Natural killer cell (primary cell): ENCODE measurements around the gene SCGB1D1. TPM values are rescaled to one million over a fixed set of nuclear protein-coding genes. Genes with fewer than 3 reads are reported as not detected.

Experiments used
- ATAC-seq, 3 donors: fragments of 150-1000 bp in 2 of 3; fragments of 200-7000 bp in 1 of 3; cut with Tn5 transposase; 1 replicate in 1 of 3; 2 replicates in 2 of 3; pipeline ENCODE4 v1.10.0; 2021; ENCODE audit warnings: mild to moderate bottlenecking in 2 of 3, moderate library complexity in 2 of 3
- DNase-seq, 2 donors: peaks; one replicate each; pipeline versions ENCODE4 v3.0.0 to v3.0.0-alpha.2; 2013 to 2021; ENCODE audit warnings: mixed read lengths in 1 of 2
- H3K27ac ChIP-seq: one replicate; pipeline ENCODE4 v1.5.1; 2013; ENCODE audit warnings: mild to moderate bottlenecking, low read length
- H3K27me3 ChIP-seq: one replicate; pipeline ENCODE4 v1.6.1; 2013; ENCODE audit warnings: low read length; ENCODE audit not compliant: control insufficient read depth, insufficient read depth
- H3K36me3 ChIP-seq: one replicate; pipeline ENCODE4 v1.6.1; 2013; ENCODE audit warnings: low read length; ENCODE audit not compliant: control insufficient read depth, insufficient read depth
- H3K4me1 ChIP-seq: one replicate; pipeline ENCODE4 v1.6.1; 2013; ENCODE audit warnings: low read length; ENCODE audit not compliant: control insufficient read depth, insufficient read depth
- H3K4me3 ChIP-seq: one replicate; pipeline ENCODE4 v1.5.1; 2013; ENCODE audit warnings: low read length
- H3K9me3 ChIP-seq: one replicate; pipeline ENCODE4 v1.6.1; 2013; ENCODE audit warnings: low read length; ENCODE audit not compliant: control insufficient read depth, insufficient read depth
- H3K27ac Mint-ChIP-seq, 2 donors: one replicate each; pipeline ENCODE4 v1.8.0; 2022; ENCODE audit warnings: mild to moderate bottlenecking in 2 of 2, mixed read lengths in 2 of 2, moderate library complexity in 1 of 2
- H3K27me3 Mint-ChIP-seq, 2 donors: one replicate each; pipeline ENCODE4 v1.8.0; 2022; ENCODE audit warnings: low read depth in 2 of 2, mixed read lengths in 2 of 2
- H3K36me3 Mint-ChIP-seq: one replicate; pipeline ENCODE4 v1.8.0; 2022; ENCODE audit warnings: mixed read lengths
- H3K4me1 Mint-ChIP-seq, 2 donors: one replicate each; pipeline ENCODE4 v1.8.0; 2022; ENCODE audit warnings: mixed read lengths in 2 of 2
- H3K4me3 Mint-ChIP-seq: one replicate; pipeline ENCODE4 v1.8.0; 2022; ENCODE audit warnings: mild to moderate bottlenecking, moderate library complexity, mixed read lengths
- H3K9me3 Mint-ChIP-seq, 2 donors: one replicate each; pipeline ENCODE4 v1.8.0; 2022; ENCODE audit warnings: mixed read lengths in 2 of 2
- WGBS: methylation state at CpG from one replicate; pipeline ENCODE4 v1.1.7; 2013; ENCODE audit warnings: missing lambda C conversion rate; ENCODE audit not compliant: insufficient coverage; 5-methylcytosine and 5-hydroxymethylcytosine counted together
- intact Hi-C: fragments of 100-400 bp; cut with micrococcal nuclease; formaldehyde crosslinking; loops from one replicate; pipeline ENCODE4 v1.14.2; 2022
- total RNA-seq, 4 donors: library from RNA; stranded (reverse); fragments of 120-200 nt in 1 of 4; gene quantifications; one replicate each; pipeline versions ENCODE4 v1.2.3 to v1.2.4, GENCODE V29; 2013 to 2022
- TF ChIP-seq, protein P1 (sequence below): fragments of 200-600 bp; IDR thresholded peaks from one replicate; pipeline ENCODE4 v1.8.0; 2022; ENCODE audit warnings: antibody characterized with exemption

Gene SCGB1D1
- total RNA-seq, 3 donors from 2014 or later (not counting 1 experiment from before 2014, with no cell fraction given), result not detected

GRCh38 chr11:62151737-62152102 is 38.3 kb upstream of the SCGB1D1 start:
- peaks cover 54% of the 10 kb centered on the region for H3K36me3 ChIP-seq
- TF ChIP-seq, protein P1, sequence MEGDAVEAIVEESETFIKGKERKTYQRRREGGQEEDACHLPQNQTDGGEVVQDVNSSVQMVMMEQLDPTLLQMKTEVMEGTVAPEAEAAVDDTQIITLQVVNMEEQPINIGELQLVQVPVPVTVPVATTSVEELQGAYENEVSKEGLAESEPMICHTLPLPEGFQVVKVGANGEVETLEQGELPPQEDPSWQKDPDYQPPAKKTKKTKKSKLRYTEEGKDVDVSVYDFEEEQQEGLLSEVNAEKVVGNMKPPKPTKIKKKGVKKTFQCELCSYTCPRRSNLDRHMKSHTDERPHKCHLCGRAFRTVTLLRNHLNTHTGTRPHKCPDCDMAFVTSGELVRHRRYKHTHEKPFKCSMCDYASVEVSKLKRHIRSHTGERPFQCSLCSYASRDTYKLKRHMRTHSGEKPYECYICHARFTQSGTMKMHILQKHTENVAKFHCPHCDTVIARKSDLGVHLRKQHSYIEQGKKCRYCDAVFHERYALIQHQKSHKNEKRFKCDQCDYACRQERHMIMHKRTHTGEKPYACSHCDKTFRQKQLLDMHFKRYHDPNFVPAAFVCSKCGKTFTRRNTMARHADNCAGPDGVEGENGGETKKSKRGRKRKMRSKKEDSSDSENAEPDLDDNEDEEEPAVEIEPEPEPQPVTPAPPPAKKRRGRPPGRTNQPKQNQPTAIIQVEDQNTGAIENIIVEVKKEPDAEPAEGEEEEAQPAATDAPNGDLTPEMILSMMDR, result no peak
- H3K4me3 ChIP-seq, result no peak overlapping the region
- H3K9me3 ChIP-seq, result no peaks in the 10 kb centered on the region
- WGBS, result 99% methylated on average over 9 of the region's 9 CpGs
- no peak for DNase-seq
- intact Hi-C loops, result no loop called here
- no peaks in the 10 kb centered on the region for H3K27me3 ChIP-seq
- ATAC-seq, result no peak
- H3K27ac ChIP-seq, result no peak overlapping the region
- peaks cover 6% of the 10 kb centered on the region for H3K36me3 Mint-ChIP-seq
- no peaks in the 10 kb centered on the region for H3K27me3 Mint-ChIP-seq
- H3K27ac Mint-ChIP-seq, result no peak overlapping the region
- H3K4me1 Mint-ChIP-seq, result no peaks in the 10 kb centered on the region
- no peak overlapping the region for H3K4me3 Mint-ChIP-seq
- no peaks in the 10 kb centered on the region for H3K9me3 Mint-ChIP-seq
- no peaks in the 10 kb centered on the region for H3K4me1 ChIP-seq

DNA sequence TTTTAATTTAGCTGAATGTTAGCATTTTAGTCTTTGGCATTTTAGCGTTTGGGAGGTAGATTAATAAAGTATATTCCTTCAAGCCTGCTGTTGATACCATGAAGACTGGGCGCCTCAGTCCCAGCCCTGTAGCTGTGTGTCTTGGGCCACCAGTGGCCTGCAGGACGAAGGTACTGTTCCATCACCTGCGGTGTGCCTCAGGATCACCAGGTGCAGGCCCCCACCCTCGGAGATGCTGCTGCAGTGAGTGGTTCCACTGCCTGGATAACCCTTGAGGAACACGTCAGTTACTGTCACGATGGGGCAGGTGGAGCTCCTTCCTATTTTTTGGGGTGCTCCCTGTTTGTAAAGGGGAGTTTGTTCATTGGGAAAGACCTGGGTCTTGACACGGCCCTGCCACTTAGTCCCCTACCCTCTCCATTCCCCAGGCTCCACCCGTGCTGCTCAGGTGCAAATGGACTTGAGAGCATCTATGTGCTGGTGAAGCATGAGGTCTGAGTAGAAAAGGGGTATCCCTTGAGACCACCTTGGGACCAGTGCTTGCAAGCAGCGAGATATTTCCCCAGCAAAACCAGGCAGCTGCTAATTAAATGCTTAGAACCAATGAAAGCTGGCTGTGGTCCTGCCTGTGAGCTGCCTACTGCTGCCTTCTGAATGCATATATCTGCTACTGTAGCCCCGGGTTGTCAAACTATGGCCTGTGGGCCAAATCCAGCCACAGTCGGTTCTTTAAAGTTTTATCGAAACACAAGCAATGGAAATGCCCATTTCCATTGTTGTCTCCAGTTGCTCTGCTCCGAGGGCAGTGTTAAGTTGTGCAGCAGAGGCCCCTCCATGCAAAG is 37.5 kb upstream of the SCGB1D1 start:
- WGBS, result 95% methylated on average over 12 of the region's 14 CpGs
- Mint-ChIP-seq H3K36me3 (peaks cover 6% of the 10 kb centered on the region), H3K27me3 (no peaks in the 10 kb centered on the region), H3K9me3 (no peaks in the 10 kb centered on the region), H3K4me1 (no peaks in the 10 kb centered on the region), H3K4me3 (no peak overlapping the region), H3K27ac (no peak overlapping the region)
- no peak overlapping the region for H3K4me3 ChIP-seq
- H3K27me3 ChIP-seq, result no peaks in the 10 kb centered on the region
- DNase-seq (no peak), ATAC-seq (no peak)
- no peaks in the 10 kb centered on the region for H3K4me1 ChIP-seq
- TF ChIP-seq, protein P1, result no peak
- H3K27ac ChIP-seq, result no peak overlapping the region
- intact Hi-C loops, result no loop called here
- no peaks in the 10 kb centered on the region for H3K9me3 ChIP-seq
- peaks cover 48% of the 10 kb centered on the region for H3K36me3 ChIP-seq

DNA sequence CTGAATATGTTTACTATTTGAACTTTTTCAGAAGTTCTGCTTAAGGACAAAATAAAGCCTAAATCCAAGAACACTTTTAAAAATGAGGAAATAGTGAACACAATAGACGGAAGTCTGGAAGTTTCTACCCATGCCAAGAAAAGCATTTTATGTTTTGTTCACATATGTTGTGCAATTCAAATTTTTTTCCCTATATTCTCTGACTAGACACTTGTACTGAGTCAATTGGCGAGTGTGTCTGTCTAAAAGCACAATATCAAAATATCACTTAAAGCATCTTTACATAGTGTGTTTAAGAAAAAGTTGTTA is 37.0 kb upstream of the SCGB1D1 start:
- DNase-seq (no peak), ATAC-seq (no peak)
- peaks cover 6% of the 10 kb centered on the region for H3K36me3 Mint-ChIP-seq
- H3K9me3 Mint-ChIP-seq, result no peaks in the 10 kb centered on the region
- no peak overlapping the region for H3K27ac Mint-ChIP-seq
- Histone ChIP-seq H3K27me3 (no peaks in the 10 kb centered on the region), H3K36me3 (peaks cover 42% of the 10 kb centered on the region), H3K4me1 (no peaks in the 10 kb centered on the region), H3K4me3 (no peak overlapping the region), H3K27ac (no peak overlapping the region), H3K9me3 (no peaks in the 10 kb centered on the region)
- intact Hi-C loops, result no loop called here
- no peaks in the 10 kb centered on the region for H3K4me1 Mint-ChIP-seq
- H3K27me3 Mint-ChIP-seq, result no peaks in the 10 kb centered on the region
- 100% methylated on average over 1 of the region's 2 CpGs for WGBS
- TF ChIP-seq, protein P1, result no peak
- H3K4me3 Mint-ChIP-seq, result no peak overlapping the region

DNA sequence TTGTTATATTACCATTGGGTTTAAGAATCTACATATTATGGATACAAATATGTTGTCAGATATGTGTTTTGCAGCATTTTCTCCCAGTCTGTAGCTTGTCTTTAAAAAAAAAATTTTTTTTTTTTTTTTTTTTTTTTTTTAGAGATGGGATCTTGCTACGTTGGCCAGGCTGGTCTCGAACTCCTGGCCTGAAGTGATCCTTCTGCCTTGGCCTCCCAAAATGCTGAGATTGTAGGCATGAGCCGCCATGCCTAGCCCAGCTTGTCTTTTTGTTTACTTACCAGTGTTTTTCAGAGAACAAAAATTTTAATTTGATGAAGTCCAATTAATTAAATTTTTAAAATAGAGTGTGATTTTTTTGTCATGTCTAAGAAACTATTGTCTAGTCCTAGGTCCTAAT is 36.4 kb upstream of the SCGB1D1 start:
- TF ChIP-seq, protein P1, result no peak

More for the DNA sequence above, 36.4 kb upstream of the SCGB1D1 start:
- intact Hi-C loops, result no loop called here
- Histone ChIP-seq H3K36me3 (peaks cover 37% of the 10 kb centered on the region), H3K4me3 (no peak overlapping the region), H3K4me1 (no peaks in the 10 kb centered on the region), H3K9me3 (no peaks in the 10 kb centered on the region), H3K27ac (no peak overlapping the region), H3K27me3 (no peaks in the 10 kb centered on the region)
- Mint-ChIP-seq H3K4me1 (no peaks in the 10 kb centered on the region), H3K9me3 (no peaks in the 10 kb centered on the region), H3K27me3 (peaks cover 0 to 1% of the 10 kb centered on the region in 2 donors), H3K4me3 (no peak overlapping the region), H3K27ac (no peak overlapping the region), H3K36me3 (peaks cover 6% of the 10 kb centered on the region)
- WGBS, result 65% methylated on average over 3 of the region's 3 CpGs
- DNase-seq (no peak), ATAC-seq (no peak)
